GM12801 (cell line): ENCODE results near the gene HEXB.

Source experiments
- TF ChIP-seq, protein P1 (sequence below): IDR thresholded peaks from one replicate; pipeline ENCODE4 v1.5.1; 2011; ENCODE audit warnings: control low read depth; ENCODE audit not compliant: insufficient read length; ENCODE audit errors: extremely low read depth

Gene HEXB

DNA sequence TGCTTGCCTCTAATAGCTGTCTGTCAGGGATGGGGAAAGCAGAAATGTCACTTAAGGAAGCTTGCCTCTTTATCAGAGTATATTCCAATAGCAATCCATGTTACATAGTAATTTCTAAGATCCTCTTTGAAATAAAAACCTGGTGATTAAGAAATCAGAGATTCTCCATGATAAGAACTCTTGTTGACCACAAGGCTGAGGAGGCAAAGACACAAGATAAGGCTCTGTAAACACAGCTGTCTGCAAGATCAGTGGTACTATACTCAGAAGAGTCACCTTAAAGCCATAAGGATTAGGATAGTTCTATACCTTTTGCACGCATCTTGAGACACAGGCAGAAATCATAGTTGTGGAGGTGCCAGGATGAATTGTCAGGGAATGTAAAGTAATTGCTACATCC is 40.3 kb downstream of the HEXB start:
- TF ChIP-seq, protein P1, sequence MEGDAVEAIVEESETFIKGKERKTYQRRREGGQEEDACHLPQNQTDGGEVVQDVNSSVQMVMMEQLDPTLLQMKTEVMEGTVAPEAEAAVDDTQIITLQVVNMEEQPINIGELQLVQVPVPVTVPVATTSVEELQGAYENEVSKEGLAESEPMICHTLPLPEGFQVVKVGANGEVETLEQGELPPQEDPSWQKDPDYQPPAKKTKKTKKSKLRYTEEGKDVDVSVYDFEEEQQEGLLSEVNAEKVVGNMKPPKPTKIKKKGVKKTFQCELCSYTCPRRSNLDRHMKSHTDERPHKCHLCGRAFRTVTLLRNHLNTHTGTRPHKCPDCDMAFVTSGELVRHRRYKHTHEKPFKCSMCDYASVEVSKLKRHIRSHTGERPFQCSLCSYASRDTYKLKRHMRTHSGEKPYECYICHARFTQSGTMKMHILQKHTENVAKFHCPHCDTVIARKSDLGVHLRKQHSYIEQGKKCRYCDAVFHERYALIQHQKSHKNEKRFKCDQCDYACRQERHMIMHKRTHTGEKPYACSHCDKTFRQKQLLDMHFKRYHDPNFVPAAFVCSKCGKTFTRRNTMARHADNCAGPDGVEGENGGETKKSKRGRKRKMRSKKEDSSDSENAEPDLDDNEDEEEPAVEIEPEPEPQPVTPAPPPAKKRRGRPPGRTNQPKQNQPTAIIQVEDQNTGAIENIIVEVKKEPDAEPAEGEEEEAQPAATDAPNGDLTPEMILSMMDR: no peak

GRCh38 chr5:74736759-74737158 is 51.7 kb downstream of the HEXB start:
- TF ChIP-seq, protein P1: no peak

DNA sequence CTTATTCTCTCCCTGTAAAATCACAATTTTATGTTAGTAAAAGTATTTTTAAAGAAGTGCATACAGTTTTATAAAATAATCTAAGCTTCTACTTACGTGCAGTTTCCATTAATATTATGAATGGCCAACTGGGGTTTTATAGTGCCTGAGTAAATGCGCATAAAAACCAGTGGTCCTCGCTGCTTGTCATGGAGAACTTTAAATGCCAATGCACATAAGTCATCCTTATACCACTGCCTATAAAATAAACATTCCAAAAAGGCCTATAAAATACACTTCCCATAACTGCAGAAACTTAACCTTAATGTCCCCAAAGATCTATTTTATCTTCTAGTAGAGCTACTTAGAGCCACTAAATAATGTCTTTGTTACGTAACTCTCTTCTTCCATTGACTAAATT is 53.4 kb downstream of the HEXB start:
- TF ChIP-seq, protein P1: no peak

GRCh38 chr5:74761241-74761640 is 76.2 kb downstream of the HEXB start:
- TF ChIP-seq, protein P1: no peak

GRCh38 chr5:74762599-74762998 is 77.6 kb downstream of the HEXB start:
- TF ChIP-seq, protein P1: no peak

GRCh38 chr5:74763504-74763903 is 78.5 kb downstream of the HEXB start:
- TF ChIP-seq, protein P1: no peak

DNA sequence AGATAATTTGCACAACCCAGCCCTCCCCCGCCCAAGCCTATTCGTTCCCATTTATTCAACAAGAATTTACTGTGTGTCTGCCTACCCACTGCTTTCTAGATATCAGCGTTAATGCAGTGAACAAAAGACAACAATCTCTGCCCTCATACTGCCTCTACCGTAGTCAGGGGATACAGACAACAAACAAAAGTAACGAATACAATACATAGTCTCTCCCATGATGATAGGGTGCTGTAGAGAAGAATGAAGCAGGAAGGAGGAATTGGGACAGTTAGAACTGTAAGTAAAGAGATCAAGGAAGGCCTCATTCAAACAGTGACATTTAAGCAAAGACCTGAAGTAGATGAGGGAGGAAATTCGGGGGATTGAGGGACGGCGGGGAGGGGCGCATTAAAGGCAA is 80.2 kb downstream of the HEXB start:
- TF ChIP-seq, protein P1: no peak

- TF ChIP-seq, protein P1: no peak
Observed at GRCh38 chr5:74765929-74766328, 80.9 kb downstream of the HEXB start.
